Loucy (cell line): ENCODE results near the gene GNAL.

Experiments
- CTCF ChIP-seq: fragments of 200-600 bp; sonication (generic); conservative IDR thresholded peaks from 2 replicates; pipeline ENCODE4 v1.5.1; 2014; ENCODE audit warnings: mild to moderate bottlenecking, antibody characterized with exemption, low read length
- EZH2phosphoT487 ChIP-seq: fragments of 200-600 bp; IDR thresholded peaks from 2 replicates; pipeline ENCODE4 v1.6.1; 2018; ENCODE audit warnings: antibody characterized with exemption, mild to moderate bottlenecking, moderate library complexity, borderline replicate concordance

DNA sequence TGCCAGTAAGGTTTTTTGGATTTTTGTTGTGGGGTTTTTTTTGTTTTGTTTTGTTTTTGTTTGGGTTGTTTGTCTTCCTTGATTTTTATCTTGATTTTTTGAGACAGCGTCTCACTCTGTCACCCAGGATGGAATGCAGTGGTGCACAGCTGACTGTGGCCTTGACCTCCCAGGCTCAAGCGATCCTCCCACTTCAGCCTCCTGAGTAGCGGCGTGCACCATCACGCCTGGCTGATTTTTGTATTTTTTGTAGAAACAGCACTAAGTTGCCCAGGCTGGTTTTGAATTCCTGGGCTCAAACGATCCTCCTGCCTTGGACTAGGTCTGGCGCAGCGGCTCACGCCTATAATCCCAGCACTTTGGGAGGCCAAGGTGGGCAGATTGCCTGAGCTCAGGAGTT lies 202.7 kb downstream of the GNAL start:
- TF ChIP-seq CTCF (no peak), EZH2phosphoT487 (no peak)
